Ovary (tissue), 9 donors: ENCODE data around the gene CHMP6. TPM values are rescaled to one million over a fixed set of nuclear protein-coding genes. Genes with fewer than 3 reads are reported as not detected.

Experiments
- DNase-seq, 5 donors: peaks; one replicate each; pipeline ENCODE4 v3.0.0-alpha.2; 2019 to 2020
- H3K27ac ChIP-seq, 2 donors: fragments of 200-600 bp; one replicate each; pipeline versions ENCODE4 v1.5.1 to v1.8.0; 2019 to 2022
- H3K27me3 ChIP-seq: fragments of 200-600 bp; one replicate; pipeline ENCODE4 v1.8.0; 2022
- H3K36me3 ChIP-seq: fragments of 200-600 bp; sonication (generic); one replicate; pipeline ENCODE4 v1.5.1; 2019
- H3K4me1 ChIP-seq: one replicate; pipeline ENCODE4 v1.8.1; 2013; ENCODE audit warnings: mild to moderate bottlenecking, moderate library complexity; ENCODE audit not compliant: insufficient read depth
- H3K4me3 ChIP-seq: fragments of 200-600 bp; sonication (generic); one replicate; pipeline ENCODE4 v1.5.1; 2017
- H3K9me3 ChIP-seq, 2 donors: fragments of 200-600 bp in 1 of 2; sonication (generic) in 1 of 2; one replicate each; pipeline versions ENCODE4 v1.5.1 to v1.8.1; 2013 to 2019; ENCODE audit warnings: mild to moderate bottlenecking in 1 of 2, moderate library complexity in 1 of 2
- EP300 ChIP-seq: sonication (generic); formaldehyde crosslinking; IDR thresholded peaks from one replicate; pipeline ENCODE4 v1.6.1; 2017; ENCODE audit warnings: antibody characterized with exemption
- POLR2A ChIP-seq: fragments of 450-650 bp; IDR thresholded peaks from one replicate; pipeline ENCODE4 v1.6.1; 2017; ENCODE audit warnings: antibody characterized with exemption, mild to moderate bottlenecking, moderate library complexity
- WGBS, 3 donors: extraction: QIAGEN DNeasy Blood & Tissue Kit in 1 of 3; methylation state at CpG; one replicate each; pipeline versions ENCODE4 v1.1.5 to v1.1.7; 2013 to 2017; 5-methylcytosine and 5-hydroxymethylcytosine counted together
- intact Hi-C, 4 donors: fragments of 100-400 bp; cut with DNase I; formaldehyde crosslinking; loops; one replicate each; pipeline versions ENCODE4 v1.11.0 to v1.15.1; 2022 to 2023
- polyA plus RNA-seq, 2 donors: library from polyadenylated mRNA; stranded (reverse); fragments of 200-250 nt in 1 of 2; fragments of 350-450 nt in 1 of 2; fragmentation: Illumina TruSeq in 1 of 2; extraction: RNeasy Lipid Tissue Mini Kit (QIAGEN cat#74804) in 1 of 2; gene quantifications; one replicate each; pipeline ENCODE4 v1.2.3, GENCODE V29; 2013 to 2014
- total RNA-seq, 7 donors: library from RNA; depleted of rRNA in 2 of 7; stranded (reverse); fragments of >200 nt in 2 of 7; fragmentation: NEBNext Ultra II Directional in 3 of 7; extraction: Animal tissue kit (Norgen Biotek cat#: 25700) in 3 of 7; gene quantifications; one replicate each; pipeline versions ENCODE4 v1.1.0 to v1.2.4, GENCODE V29; 2016 to 2023
- TF ChIP-seq, protein P1 (sequence below), 3 donors: fragments of 450-650 bp in 2 of 3; fragments of 200-600 bp in 1 of 3; IDR thresholded peaks; one replicate each; pipeline versions ENCODE4 v1.5.1 to v1.8.0; 2016 to 2022; ENCODE audit warnings: antibody characterized with exemption in 3 of 3, mild to moderate bottlenecking in 1 of 3
- donor health status: DM: no; HTN: no; CAD: no; lungs with moderate emphysema.
- donor health status: DM: no; HTN: no; CAD: no.
- donor health status: Bipolar disorder and iron deficiency.
- donor health status: DM: yes; HTN: yes; CAD: no.
- donor health status: DM: no; HTN: no; CAD: no.
- donor health status: DM: yes; HTN: yes; CAD: no.

CHMP6 gene
- total and polyA plus RNA-seq, 9 donors = 18.5 to 29.7 (median 26.5) TPM

DNA sequence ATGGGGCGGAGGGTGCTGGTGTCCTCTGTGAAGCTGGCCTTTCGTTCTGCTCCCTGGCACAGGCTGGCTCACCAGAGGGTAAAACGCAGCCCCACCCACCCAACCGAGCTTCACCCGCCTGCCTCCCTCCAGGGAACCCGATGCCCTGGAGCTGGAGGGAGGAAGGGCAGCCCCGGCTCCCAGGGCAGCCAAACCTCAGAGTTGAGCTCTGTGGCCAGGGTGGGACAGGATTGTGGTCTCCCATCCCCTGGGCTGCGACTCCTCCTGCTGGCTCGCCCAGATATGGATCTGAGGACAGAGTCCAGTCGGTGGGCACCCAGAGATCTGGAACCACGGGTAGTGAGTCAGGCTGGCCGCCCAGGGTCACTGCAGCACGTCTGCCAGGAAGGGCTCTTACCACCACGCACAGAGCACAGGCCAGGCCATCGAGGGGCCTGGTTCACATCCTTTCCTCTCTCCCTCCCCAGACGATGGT, 42.6 kb upstream of the CHMP6 start:
- Histone ChIP-seq H3K36me3 (no peaks in the 10 kb centered on the region), H3K27ac (no peak overlapping the region), H3K4me3 (no peak overlapping the region), H3K27me3 (no peaks in the 10 kb centered on the region), H3K9me3 (no peaks in the 10 kb centered on the region), H3K4me1 (no peaks in the 10 kb centered on the region)
- TF ChIP-seq EP300 (no peak), POLR2A (no peak)
- TF ChIP-seq, protein P1, sequence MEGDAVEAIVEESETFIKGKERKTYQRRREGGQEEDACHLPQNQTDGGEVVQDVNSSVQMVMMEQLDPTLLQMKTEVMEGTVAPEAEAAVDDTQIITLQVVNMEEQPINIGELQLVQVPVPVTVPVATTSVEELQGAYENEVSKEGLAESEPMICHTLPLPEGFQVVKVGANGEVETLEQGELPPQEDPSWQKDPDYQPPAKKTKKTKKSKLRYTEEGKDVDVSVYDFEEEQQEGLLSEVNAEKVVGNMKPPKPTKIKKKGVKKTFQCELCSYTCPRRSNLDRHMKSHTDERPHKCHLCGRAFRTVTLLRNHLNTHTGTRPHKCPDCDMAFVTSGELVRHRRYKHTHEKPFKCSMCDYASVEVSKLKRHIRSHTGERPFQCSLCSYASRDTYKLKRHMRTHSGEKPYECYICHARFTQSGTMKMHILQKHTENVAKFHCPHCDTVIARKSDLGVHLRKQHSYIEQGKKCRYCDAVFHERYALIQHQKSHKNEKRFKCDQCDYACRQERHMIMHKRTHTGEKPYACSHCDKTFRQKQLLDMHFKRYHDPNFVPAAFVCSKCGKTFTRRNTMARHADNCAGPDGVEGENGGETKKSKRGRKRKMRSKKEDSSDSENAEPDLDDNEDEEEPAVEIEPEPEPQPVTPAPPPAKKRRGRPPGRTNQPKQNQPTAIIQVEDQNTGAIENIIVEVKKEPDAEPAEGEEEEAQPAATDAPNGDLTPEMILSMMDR (IDR thresholded peaks at IDR 0.05) = no peak
- intact Hi-C loops = no loop called here
- peak in 1 of 5 donors; percentile 31 for DNase-seq
- 66 to 87% (median 85%) methylated on average over 15 to 16 of the region's 16 CpGs for WGBS, 3 donors

DNA sequence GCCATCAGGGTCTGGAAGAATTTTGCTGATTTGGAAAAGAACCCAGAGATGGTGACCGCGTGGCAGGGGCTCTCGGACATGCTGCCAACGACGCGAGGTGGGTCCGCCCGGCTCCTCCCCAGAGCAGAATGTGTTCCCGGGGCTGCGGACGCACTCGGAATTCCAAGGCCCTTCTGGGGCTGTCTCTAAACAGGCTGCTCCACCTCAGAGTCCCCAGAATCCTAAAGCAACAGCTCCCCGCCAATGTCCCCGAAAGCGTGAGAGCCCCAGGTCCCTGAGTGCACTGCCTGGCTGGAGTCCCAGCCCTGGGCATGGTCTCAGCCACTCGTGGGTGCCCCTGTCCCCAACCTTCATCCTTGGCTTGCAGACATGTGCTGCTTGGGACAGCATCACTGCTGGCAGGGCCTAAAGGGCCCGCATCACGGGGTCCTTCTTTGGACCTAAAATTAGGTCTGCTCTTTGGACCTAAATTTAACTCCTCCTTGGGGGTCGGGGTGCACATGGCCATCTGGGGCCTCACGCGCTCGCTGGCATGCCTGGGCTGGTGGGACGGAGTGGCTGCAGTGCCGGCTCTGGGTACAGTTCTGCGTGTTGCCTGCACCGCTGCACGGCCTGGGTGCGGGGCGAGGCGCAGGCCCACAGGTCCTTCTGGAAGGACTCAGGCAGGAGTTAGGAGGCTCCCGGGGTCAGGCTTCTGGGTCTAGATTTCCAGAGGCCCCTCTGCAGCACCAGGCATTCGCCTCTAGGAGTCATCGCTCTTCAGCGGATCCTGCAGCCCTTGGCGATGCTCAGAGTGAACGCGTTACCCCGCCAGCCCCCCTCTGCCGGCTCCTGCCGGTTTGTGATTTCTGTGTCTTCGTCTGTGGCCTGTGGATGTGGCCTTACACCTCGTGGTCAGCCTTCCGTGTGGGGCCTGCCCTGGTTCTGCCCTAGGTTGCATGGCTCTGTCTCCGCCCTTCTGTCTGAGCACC, 41.9 kb upstream of the CHMP6 start:
- DNase-seq = peak in 2 of 5 donors; percentile 16 to 25
- intact Hi-C loops = no loop called here
- H3K27ac ChIP-seq = no peak overlapping the region
- WGBS, 3 donors = 85 to 93% (median 90%) methylated on average over 35 to 44 of the region's 44 CpGs
- no peak overlapping the region for H3K4me3 ChIP-seq
- no peak for TF ChIP-seq POLR2A
- no peak for TF ChIP-seq EP300
- TF ChIP-seq, protein P1 (IDR thresholded peaks at IDR 0.05) = no peak
- no peaks in the 10 kb centered on the region for H3K36me3 ChIP-seq
- H3K9me3 ChIP-seq = no peaks in the 10 kb centered on the region
- no peaks in the 10 kb centered on the region for H3K4me1 ChIP-seq
- no peaks in the 10 kb centered on the region for H3K27me3 ChIP-seq

DNA sequence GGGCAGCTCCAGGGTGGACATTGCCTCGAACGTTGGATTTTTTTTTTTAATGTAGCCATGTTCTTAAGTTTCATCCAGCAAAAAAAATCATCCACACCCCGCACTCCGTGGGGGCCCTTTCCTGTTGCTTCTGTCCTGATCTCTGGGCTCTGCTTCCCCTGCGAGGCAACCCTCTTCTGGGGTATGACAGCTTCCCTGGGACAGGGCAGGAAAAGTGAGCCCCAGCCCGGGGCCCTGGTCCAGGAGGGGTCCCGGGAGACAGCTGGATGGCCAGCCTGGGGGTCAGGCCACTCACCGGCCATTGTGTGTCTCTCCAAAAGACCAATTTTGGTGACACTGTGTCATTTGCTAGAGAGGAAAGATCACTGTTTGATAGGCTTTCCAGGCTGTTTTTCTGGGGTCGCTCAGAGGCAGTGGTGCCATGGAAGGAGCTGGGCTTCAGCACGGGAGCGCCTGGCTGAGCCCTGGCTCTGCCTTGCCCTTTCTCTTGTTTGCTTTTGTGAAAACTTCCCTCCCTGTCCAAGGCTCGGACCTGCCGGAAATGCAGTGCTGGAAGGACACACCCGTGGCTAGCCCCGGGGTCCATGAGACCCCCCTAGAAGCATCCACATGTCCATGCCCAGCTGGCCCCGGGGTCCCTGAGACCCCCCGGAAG, 41.0 kb upstream of the CHMP6 start:
- no peaks in the 10 kb centered on the region for H3K9me3 ChIP-seq
- TF ChIP-seq POLR2A (no peak), EP300 (no peak)
- TF ChIP-seq, protein P1 (IDR thresholded peaks at IDR 0.05) = no peak
- H3K36me3 ChIP-seq = no peaks in the 10 kb centered on the region
- peak in 2 of 5 donors; percentile 3 to 20 for DNase-seq
- WGBS, 3 donors = 86 to 91% (median 91%) methylated on average over 17 of the region's 17 CpGs
- no peak overlapping the region for H3K27ac ChIP-seq
- no peak overlapping the region for H3K4me3 ChIP-seq
- intact Hi-C loops = no loop called here
- H3K4me1 ChIP-seq = no peaks in the 10 kb centered on the region
- no peaks in the 10 kb centered on the region for H3K27me3 ChIP-seq

DNA sequence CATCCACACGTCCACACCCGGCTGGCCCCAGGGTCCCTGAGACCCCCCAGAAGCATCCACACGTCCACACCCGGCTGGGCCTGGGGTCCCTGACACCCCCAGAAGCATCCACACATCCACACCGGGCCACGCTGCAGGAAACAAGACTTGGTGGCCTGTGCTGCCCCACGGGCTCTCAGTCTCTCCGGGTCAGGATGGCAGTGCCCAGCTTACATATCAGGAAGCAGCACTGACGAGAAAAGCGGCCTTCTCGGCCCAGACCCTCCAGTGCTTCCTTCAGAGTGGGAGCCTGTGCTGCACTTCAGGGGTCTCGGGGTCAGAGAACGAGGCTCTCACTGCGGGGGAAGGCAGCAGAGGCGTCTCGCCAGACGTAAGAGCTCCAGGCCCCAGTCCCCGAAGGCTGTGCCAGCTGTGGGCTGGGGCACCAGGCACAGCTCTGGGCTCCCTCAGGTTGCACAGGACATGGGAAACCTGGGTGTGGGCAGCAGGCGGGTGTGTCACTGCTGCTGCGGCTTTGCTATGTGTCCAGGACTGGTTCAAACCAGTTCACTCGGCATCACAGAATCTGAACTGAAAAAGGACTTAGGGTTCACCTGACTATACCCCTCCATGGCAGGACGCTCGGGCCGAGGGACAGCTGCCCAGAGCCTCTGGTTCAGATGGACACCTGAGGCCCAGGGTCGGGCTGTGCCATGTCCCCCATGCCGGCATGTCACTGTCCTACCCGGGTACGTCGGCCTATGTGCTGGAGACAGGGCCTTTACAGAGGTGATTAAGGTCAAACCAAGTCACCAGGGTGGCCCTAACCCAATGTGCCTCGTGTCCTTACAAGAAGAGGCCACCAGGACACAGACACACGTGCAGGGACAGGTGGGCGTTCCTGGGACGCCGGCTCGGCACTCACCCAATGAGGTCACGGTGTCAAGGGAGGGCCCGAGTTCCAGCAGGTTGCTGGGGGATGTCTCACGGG, 40.2 kb upstream of the CHMP6 start:
- TF ChIP-seq POLR2A (no peak), EP300 (no peak)
- TF ChIP-seq, protein P1 (IDR thresholded peaks at IDR 0.05) = no peak

More for the DNA sequence above, 40.2 kb upstream of the CHMP6 start:
- Histone ChIP-seq H3K27me3 (no peaks in the 10 kb centered on the region), H3K4me3 (no peak overlapping the region), H3K27ac (no peak overlapping the region), H3K4me1 (no peaks in the 10 kb centered on the region), H3K9me3 (no peaks in the 10 kb centered on the region), H3K36me3 (no peaks in the 10 kb centered on the region)
- 91 to 94% (median 92%) methylated on average over 36 to 38 of the region's 38 CpGs for WGBS, 3 donors
- DNase-seq = peak in 2 of 5 donors; percentile 16 to 33
- intact Hi-C loops = no loop called here
